ENCODE data around the gene DOK4.

The DOK4 gene

GRCh38 chr16:57519796-57520360 is 33.6 kb upstream of the DOK4 start:
- DNase-seq (ENCODE audit: low read depth), result peak; percentile 52

- DNase-seq (ENCODE audit: low read depth), result no peak
These were observed 32.6 kb upstream of the DOK4 start for GRCh38 chr16:57518922-57519321.

DNA sequence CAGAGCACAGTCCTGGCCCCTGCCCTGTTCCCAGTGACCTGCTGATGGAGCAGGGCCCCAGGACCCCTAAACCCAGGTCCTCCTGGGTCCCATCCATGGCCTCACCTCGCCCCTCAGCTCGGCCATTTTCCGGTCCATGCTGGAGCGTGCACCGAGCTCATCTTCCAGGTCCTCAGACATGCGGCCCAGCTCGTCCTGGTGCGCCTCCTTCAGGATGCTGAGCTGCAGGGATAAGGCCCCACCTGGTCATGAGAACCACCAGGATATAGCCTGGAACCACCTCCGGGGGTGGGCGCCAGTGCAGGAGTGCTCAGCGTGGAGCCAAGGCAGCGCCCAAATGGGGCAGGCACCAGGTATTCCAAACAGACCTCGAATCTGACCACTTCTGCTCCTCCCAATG is 32.2 kb upstream of the DOK4 start:
- no peak for DNase-seq (ENCODE audit: low read depth)

DNA sequence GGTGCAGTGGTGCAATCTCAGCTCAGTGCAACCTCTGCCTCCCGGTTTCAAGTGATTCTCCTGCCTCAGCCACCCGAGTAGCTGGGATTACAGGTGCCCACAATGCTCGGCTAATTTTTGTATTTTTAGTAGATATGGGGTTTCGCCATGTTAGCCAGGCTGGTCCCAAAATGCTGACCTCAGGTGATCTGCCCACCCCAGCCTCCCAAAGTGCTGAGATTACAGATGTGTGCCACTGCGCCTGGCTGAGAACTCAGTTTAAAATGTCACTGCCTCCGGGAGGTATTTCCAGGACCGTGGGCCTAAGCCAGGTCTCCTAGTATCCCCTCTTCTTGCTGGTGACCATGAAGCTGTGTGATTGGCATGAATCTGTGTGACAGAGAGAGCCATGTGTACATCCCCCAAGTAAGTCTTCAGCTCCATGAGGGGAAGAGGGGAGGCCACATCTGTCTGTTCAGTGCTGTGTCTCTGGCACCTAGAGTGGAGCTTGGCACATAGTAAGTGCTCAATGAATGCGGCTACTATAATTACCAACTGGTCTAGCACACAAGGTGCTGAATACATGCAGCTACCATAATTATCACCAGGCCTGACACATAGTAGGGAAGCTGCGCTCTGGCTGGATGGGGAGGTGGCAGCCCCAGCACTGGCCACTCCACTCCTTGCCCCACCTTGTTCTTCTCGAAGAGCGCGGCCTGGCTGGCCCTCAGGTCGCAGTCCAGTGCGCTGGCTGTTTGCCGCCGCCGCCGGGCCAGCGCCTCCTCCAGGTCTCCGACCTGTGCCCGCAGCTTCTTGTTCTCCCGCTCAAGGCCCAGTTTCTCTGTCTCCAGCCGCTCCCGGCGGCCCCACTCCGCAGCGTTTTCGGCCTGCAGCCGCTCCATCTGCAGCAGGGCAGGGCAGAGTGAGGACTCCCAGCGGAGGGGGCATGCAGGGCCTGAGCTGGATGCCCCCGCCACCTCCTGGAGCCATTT is 31.4 kb upstream of the DOK4 start:
- DNase-seq (ENCODE audit: low read depth), result no peak

GRCh38 chr16:57516773-57517172 is 30.5 kb upstream of the DOK4 start:
- no peak for DNase-seq (ENCODE audit: low read depth)

- DNase-seq (ENCODE audit: low read depth), result no peak
These were observed 30.0 kb upstream of the DOK4 start for GRCh38 chr16:57516176-57516725.

- no peak for DNase-seq (ENCODE audit: low read depth)
These were observed 28.7 kb upstream of the DOK4 start for GRCh38 chr16:57514791-57515600.

- no peak for DNase-seq (ENCODE audit: low read depth)
These were observed 28.1 kb upstream of the DOK4 start for GRCh38 chr16:57514371-57514770.

DNA sequence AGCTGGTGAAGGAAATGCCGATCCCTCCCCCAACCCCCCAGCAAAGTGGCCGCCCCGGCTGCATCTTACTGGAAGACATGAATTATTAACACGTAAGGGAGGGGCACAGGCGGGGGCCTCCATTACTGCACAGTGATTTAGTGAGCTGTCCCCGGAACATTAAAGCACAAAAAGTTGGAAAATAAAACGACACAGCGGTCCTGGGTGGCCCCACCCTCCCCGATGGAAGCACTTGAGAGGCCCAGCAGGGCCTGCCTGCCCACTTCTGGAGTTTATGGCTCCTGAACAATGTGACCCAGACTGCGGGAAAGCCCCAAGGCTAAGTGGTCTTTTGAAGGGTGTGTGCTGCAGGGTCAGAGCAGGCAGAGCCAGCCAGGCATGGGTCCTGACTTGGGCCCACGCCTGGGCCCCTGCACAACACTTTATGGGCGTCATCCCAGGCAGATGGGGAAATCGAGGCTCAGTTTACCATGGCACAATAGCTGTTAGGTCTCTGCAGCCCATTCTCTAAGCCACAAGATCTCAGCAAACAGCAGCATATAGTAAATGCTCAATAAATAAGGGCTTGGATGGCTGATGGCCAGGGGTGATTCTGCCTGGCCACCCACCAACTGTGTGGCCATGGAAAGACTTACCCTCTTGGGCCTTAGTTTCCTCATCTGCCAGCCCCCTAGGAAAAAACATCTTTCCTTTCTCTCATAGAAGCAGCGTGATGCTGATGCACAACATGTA is 27.2 kb upstream of the DOK4 start:
- no peak for DNase-seq (ENCODE audit: low read depth)

DNA sequence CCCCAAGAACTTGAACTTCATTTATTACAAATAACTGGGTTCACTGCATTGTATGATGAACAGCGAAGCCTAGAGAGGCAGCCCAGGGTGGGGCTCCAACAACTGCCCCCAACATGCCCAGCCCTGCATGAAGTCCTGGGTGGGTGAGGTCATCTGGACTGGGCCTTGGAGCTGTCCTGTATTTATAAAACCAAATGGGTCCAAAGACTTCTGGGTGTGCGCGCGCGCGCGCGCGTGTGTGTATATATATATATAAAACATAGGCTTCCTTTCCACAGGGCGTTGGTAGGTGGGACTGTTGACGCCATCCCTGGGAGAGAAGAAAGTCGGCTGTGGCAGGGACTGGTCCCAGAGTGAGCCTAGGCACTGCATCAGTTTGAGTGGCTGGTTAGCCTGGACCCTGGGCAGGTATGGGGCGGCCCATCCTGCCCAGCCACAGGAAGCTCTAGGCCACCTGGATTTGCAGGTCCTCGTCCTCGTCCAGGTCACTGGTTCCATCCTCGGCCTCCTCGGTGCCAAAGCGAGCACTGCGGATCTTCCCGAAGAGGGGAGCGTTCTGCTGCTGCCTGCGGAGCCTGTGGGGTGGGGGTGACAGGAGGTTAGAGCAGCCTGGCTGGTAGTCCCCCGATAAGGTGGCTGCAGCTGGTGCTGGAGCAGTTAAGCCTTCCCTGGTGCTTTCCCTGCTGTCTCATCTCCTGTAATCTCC is 26.2 kb upstream of the DOK4 start:
- no peak for DNase-seq (ENCODE audit: low read depth)

GRCh38 chr16:57510016-57510871 is 24.0 kb upstream of the DOK4 start:
- DNase-seq (ENCODE audit: low read depth), result no peak

GRCh38 chr16:57509231-57509923 is 23.1 kb upstream of the DOK4 start:
- no peak for DNase-seq (ENCODE audit: low read depth)

DNA sequence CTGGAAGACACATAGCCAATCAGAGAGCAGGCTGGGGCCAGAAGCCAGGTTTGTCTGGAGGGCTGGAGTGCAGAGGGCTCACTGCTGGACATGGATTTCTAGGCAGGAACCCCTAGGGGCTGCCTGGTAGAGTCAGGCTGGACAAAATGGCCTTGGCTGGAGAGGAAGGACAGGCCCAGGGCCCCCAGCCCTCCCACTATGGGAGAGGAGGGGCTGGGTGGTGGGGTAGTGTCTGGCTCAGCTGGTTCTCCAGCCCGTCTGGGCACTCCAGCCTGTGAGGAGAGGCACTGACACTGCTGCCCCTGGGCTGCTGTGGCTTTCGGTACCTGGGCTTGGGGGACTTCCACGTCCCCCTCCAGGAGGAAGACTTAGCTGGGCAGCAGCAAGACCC is 21.7 kb upstream of the DOK4 start:
- no peak for DNase-seq (ENCODE audit: low read depth)

GRCh38 chr16:57507136-57508034 is 21.1 kb upstream of the DOK4 start:
- DNase-seq (ENCODE audit: low read depth), result no peak

DNA sequence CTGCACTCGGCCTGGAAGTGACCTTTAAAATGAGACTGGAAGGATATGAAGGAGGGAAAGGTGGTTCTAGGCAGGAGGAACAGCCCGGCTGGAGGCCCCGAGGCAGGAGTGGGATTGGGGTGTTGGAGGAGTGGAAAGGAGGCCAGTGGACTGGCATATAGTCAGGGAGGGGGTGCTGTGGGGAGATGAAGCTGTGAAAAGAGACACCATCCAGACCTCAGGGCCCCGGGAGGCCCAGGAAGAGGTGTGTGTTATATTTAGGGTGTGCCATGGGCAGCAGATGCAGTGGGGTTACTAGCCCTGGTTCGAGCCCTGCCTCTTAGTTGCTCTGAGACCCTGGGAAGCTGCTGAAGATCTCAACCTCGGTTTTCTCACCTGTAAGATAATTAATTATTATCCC is 18.9 kb upstream of the DOK4 start:
- DNase-seq (ENCODE audit: low read depth), result no peak

GRCh38 chr16:57504491-57504890 is 18.2 kb upstream of the DOK4 start:
- DNase-seq (ENCODE audit: low read depth), result no peak

- DNase-seq (ENCODE audit: low read depth), result no peak
These were observed 17.7 kb upstream of the DOK4 start for GRCh38 chr16:57504001-57504400.

DNA sequence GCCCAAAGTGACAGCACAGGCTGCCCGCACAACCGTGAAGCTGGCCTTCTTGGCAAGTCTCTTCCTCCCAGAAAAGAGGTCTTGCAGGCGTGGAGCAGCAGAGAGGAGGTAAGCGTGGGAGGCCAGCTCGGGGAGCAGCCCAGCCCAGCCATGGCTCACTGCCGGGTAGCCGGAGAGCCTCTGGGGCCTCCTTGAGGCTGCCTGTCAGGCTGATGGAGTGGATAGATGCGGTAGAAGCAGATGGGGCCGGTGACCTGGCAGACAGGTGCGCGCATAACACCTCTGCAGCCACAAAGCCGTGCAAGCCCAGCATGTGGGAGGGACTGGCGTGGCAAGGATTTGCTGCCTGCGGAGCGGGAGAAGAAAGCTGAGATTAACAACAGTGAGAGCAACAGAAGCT is 17.1 kb upstream of the DOK4 start:
- DNase-seq (ENCODE audit: low read depth), result no peak

Data from iris pigment epithelial cell (primary cell).